ENCODE measurements around the gene OTOGL. TPM values are rescaled to one million over a fixed set of nuclear protein-coding genes. Genes with fewer than 3 reads are reported as not detected.

Gene OTOGL
- polyA plus RNA-seq, 3 donors: not detected

GRCh38 chr12:80195737-80196136, 96.4 kb downstream of the OTOGL start:
- no peak overlapping the region for H3K27ac ChIP-seq (ENCODE audit: low read depth in 1 of 2, low read length in 2 of 2)
- Mint-ChIP-seq H3K4me3 (no peak overlapping the region), H3K9me3 (no peaks in the 10 kb centered on the region), H3K27me3 (ENCODE audit: low read depth in 3 of 3) (peaks cover 0 to 2% (median 1%) of the 10 kb centered on the region in 3 donors), H3K27ac (no peak overlapping the region), H3K4me1 (no peaks in the 10 kb centered on the region), H3K36me3 (no peaks in the 10 kb centered on the region)
- intact Hi-C loops (cut with micrococcal nuclease): no loop called here
- no peak overlapping the region for H3K4me2 ChIP-seq (replicated peaks; ENCODE audit: extremely low read depth, low read length, poor library complexity, severe bottlenecking)
- H3K79me2 ChIP-seq (ENCODE audit: insufficient read depth, low read length): no peaks in the 10 kb centered on the region
- no peak overlapping the region for H3K4me3 ChIP-seq (replicated peaks in 1 of 3; ENCODE audit: low read depth in 2 of 3, low read length in 3 of 3)
- no peaks in the 10 kb centered on the region for H3K36me3 ChIP-seq (replicated peaks in 1 of 2; ENCODE audit: control insufficient read depth in 1 of 2, insufficient read depth in 2 of 2, low read length in 2 of 2)
- no peak for DNase-seq
- WGBS (ENCODE audit: insufficient coverage): no CpG with 5 or more reads among the region's 2 CpGs
- H3K9me3 ChIP-seq (replicated peaks in 1 of 2; ENCODE audit: control insufficient read depth in 1 of 2, insufficient read depth in 1 of 2, low read length in 2 of 2): no peaks in the 10 kb centered on the region
- H3K4me1 ChIP-seq (ENCODE audit: control insufficient read depth in 1 of 2, insufficient read depth in 2 of 2, low read length in 2 of 2): no peaks in the 10 kb centered on the region
- H4K20me1 ChIP-seq (ENCODE audit: insufficient read depth, low read length): no peaks in the 10 kb centered on the region
- no peaks in the 10 kb centered on the region for H3K27me3 ChIP-seq (ENCODE audit: control insufficient read depth in 2 of 2, insufficient read depth in 2 of 2, low read length in 2 of 2)
- H3K9ac ChIP-seq (ENCODE audit: insufficient read depth, low read length, poor library complexity, severe bottlenecking): no peak overlapping the region
- no peak for TF ChIP-seq CTCF (IDR thresholded peaks at IDR 0.05)
- no peak overlapping the region for H2AFZ ChIP-seq (ENCODE audit: insufficient read depth, low read depth, low read length, poor library complexity, severe bottlenecking)

- TF ChIP-seq CTCF (IDR thresholded peaks at IDR 0.05): no peak
- Histone ChIP-seq H3K27ac (ENCODE audit: low read depth in 1 of 2, low read length in 2 of 2) (no peak overlapping the region), H2AFZ (ENCODE audit: insufficient read depth, low read depth, low read length, poor library complexity, severe bottlenecking) (no peak overlapping the region), H3K4me3 (replicated peaks in 1 of 3; ENCODE audit: low read depth in 2 of 3, low read length in 3 of 3) (no peak overlapping the region), H3K4me1 (ENCODE audit: control insufficient read depth in 1 of 2, insufficient read depth in 2 of 2, low read length in 2 of 2) (no peaks in the 10 kb centered on the region), H3K4me2 (replicated peaks; ENCODE audit: extremely low read depth, low read length, poor library complexity, severe bottlenecking) (no peak overlapping the region), H3K27me3 (ENCODE audit: control insufficient read depth in 2 of 2, insufficient read depth in 2 of 2, low read length in 2 of 2) (no peaks in the 10 kb centered on the region), H4K20me1 (ENCODE audit: insufficient read depth, low read length) (no peaks in the 10 kb centered on the region), H3K36me3 (replicated peaks in 1 of 2; ENCODE audit: control insufficient read depth in 1 of 2, insufficient read depth in 2 of 2, low read length in 2 of 2) (no peaks in the 10 kb centered on the region), H3K9me3 (replicated peaks in 1 of 2; ENCODE audit: control insufficient read depth in 1 of 2, insufficient read depth in 1 of 2, low read length in 2 of 2) (no peaks in the 10 kb centered on the region), H3K9ac (ENCODE audit: insufficient read depth, low read length, poor library complexity, severe bottlenecking) (no peak overlapping the region), H3K79me2 (ENCODE audit: insufficient read depth, low read length) (no peaks in the 10 kb centered on the region)
- Mint-ChIP-seq H3K4me1 (no peaks in the 10 kb centered on the region), H3K4me3 (no peak overlapping the region), H3K9me3 (no peaks in the 10 kb centered on the region), H3K27me3 (ENCODE audit: low read depth in 3 of 3) (peaks cover 0 to 2% (median 1%) of the 10 kb centered on the region in 3 donors), H3K36me3 (no peaks in the 10 kb centered on the region), H3K27ac (no peak overlapping the region)
- 83% methylated on average over 1 of the region's 2 CpGs for WGBS (ENCODE audit: insufficient coverage)
- no peak for DNase-seq
- intact Hi-C loops (cut with micrococcal nuclease): no loop called here
These were observed 97.1 kb downstream of the OTOGL start for GRCh38 chr12:80196419-80196818.
